HG03457 (cell line): ENCODE results near the gene POLE3.
A peak's percentile ranks its signal among the peaks of the same experiment; 100 is the strongest.
"Not testable (repeated sequence)": the region's sequence is repeated elsewhere in the genome, so short reads cannot be mapped to it uniquely, and the experiment has no call there.

Experiments
- ATAC-seq: cut with Tn5 transposase; IDR thresholded peaks from one replicate; pipeline ENCODE4 v1.9.1; 2021; ENCODE audit warnings: moderate number of reproducible peaks; ENCODE audit not compliant: unreplicated experiment

POLE3 gene

DNA sequence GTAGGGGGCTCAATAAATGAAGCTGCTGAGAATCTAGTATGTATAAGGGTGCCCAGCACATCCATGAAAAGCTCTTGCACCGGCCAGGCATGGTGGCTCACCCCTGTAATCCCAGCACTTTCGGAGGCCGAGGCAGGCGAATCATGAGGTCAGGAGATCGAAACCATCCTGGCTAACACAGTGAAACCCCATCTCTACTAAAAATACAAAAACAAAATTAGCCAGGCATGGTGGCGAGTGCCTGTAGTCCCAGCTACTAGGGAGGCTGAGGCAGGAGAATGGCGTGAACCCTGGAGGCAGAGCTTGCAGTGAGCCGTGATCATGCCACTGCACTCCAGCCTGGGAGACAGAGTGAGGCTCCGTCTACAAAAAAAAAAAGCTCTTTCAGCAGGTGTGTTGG, 4.1 kb downstream of the POLE3 start:
- ATAC-seq: not testable (repeated sequence)

DNA sequence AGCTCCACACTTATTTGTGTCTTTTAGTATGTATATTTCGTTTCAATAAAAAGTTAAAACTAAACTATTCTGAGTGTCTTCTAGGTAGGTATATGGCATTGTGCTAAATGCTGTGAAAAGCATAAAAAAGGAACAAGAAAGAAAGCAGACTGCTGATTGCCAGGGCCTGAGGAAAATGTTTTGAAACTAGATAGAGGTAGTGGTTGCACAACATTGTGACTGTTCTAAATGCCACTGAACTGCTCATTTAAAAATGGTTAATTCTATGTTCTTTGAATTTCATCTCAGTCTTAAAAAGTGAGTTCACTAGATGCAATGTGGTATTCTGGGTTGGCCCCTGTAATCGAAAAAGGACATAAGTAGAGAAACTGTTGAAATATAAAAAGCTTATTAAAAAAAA, 6.8 kb downstream of the POLE3 start:
- ATAC-seq: no peak

DNA sequence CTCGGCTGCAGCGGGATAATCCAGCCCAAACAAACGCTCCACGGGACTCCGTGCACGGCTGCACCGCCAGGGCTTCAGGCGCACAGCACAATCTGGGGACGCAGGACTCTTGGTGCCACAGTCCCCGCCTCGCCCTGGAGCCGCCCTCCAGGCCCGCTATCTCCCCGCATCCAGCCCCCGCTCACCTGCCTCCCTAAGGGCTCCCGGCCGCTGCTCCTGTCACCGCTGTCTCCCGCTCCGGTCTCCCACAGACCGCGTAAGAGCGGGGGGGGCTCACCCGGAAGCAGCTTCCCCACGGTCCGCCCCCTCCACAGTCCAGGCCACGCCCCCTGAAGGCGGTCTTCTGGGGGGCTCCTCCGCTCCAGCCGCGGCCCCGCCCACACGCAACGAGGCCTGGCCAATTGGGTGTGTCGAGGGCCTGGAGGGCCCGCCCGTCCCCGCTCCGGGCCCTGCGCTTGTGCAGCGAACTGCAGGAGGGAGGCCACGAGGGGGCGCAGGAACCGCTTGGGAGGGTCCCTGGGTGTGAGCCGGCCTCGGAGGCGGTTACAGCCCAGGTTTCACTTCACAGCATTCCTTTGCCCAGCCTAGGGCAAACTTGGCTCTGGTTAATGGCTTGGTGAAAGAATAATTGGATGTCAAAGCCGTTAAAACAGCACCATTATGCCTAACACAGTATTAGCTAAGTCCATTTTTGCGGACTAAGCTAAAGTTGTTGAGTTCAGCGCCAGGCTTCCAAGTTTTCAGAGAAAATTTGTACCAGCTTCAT, 9.3 kb downstream of the POLE3 start, which contains the start of gene ALAD:
Gene ALAD (minus strand): TSS at position 258 of the 766 bp plus-strand sequence. CDS start 7,725 bp downstream, outside the sequence.
- peak; percentile 96 for ATAC-seq

DNA sequence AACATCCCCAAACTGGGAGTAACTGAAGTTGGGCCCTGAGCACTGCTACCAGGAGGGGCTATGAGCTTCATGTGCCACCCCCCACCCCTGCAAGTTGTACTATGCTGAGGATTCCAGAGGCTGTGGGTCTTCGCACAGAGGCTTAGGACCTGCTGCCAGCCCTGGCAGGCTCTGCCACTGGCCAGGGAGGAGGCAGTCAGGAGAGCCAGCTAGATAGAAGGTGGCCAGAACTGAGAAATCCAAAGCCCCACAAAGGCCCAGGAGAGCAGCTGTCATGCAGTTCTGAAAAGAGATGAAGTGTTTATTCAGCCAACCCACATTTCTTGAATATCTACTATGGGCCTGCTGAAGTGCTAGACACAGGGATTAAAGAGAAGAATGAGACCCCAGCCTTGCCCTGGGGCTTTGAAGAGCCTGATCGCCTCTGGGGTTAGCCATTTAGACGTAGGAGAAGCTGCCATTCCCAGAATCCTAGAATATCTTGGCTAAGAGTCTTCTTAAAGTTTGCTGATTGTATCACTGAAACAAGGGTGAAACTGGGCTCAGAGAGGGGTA, 10.8 kb downstream of the POLE3 start:
- ATAC-seq: no peak

DNA sequence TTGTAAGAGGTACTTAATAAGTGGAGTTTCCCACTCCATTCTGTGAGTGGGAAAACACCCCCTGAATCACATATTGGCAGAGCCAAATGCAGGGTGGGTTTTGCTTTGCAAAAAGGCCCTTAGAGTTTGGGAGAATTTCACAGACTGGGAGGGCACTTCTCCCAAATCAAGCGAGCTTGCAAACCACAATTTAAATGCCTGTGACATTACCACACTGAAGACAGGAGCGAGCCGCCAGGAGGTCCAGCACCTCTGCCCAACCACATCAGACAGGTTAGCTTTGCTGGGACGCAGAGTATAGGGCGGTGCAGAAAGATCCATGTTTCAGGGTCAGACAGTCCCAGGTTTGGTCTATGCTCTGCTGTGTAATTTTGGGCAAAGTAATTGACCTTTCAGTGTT, 11.7 kb downstream of the POLE3 start:
- ATAC-seq: no peak

DNA sequence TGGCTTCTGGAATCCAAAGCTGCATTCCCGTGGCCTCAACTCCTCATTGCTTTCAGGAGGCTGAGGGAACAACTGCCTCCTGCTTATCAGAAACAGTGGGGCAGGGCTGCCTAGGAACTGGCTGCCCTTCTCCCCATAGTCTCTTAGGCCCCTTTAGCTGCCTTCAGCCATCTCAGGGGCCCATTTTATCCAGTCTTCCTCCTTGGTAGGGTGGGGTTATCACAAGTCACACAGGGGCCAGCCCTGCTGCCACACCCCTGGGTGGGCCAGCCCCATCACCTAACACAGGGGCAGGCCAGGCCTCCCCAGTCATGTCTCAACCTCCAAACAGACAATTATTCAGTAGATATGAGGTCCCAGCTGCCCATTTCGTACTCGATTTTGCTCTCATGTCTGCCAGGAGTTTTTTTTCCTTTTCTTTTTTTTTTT, 13.3 kb downstream of the POLE3 start:
- ATAC-seq: no peak

DNA sequence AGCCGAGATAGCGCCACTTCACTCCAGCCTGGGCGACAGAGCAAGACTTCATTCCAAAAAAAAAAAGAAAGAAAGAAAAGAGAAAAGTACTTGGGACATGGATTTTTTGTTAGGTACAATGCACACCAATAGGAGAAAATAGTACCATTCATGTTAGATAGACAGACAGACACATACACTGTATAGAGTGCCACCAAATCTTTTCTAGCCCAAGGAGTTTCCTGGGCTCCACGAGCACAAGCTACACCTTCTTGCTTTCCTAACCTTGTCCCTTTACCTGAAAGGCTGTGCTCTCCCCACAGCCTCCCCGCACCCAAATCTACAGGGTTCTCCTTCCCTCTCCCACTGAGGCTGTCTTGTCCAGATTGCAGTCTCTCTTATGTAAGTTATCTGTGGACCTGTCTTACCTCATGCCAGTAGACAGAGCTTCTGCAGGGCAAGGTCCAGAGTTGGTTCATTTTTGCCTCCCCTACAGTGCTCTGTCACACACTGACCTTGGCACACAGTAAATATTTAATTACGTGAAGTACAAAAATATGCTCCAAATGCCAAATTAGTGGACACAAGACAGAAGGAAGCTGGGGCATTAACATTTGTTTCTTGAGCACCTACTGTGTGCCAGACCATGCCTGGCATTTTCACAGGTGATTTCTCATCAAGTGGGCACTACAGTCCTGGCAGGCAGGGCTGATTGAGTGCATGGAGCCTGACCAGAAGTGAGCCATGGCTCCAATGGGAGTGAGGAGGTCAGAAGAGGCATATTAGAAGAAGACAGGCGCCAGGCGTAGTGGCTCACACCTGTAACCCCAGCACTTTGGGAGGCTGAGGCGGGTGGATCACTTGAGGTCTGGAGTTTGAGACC, 15.2 kb downstream of the POLE3 start:
- no peak for ATAC-seq

DNA sequence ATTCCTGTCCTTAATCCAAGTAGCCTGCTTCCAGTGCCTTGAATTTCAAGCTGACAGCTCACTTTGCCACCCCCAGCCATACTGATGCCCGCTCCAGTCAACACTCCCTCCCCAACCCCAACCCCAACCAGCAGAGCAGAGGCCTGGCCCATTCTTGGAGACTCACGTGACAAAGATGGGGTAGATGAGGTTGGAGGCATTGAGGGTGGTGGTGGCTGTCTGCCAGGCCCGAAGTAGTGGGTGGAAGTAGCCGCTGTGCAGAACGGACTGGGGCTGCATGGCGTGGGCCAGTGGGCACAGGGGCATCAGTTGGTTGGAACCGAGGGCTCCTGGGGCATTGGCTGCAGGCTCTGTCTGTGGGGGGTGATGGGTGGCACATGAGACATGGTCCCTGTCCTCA, 17.2 kb downstream of the POLE3 start:
- ATAC-seq: no peak

DNA sequence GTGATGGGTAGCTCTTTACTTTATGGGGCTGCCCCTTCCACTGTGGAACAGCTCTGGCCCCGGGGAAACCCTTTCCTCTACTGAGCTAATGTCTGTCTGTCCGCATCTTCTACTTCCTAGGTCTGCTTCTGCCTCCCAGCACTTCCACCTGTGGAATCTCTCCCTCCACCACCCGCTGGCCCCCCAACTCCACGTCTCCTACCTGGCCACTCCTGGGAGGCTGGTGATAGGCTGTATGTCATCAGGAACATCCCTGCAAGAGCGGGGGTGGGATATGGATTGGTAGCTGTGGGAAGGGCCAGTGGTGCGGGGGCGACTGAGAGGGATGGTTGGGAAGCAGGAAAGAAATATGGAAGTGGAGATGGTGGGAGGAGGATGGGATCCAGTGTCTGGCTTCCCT, 18.6 kb downstream of the POLE3 start:
- no peak for ATAC-seq

DNA sequence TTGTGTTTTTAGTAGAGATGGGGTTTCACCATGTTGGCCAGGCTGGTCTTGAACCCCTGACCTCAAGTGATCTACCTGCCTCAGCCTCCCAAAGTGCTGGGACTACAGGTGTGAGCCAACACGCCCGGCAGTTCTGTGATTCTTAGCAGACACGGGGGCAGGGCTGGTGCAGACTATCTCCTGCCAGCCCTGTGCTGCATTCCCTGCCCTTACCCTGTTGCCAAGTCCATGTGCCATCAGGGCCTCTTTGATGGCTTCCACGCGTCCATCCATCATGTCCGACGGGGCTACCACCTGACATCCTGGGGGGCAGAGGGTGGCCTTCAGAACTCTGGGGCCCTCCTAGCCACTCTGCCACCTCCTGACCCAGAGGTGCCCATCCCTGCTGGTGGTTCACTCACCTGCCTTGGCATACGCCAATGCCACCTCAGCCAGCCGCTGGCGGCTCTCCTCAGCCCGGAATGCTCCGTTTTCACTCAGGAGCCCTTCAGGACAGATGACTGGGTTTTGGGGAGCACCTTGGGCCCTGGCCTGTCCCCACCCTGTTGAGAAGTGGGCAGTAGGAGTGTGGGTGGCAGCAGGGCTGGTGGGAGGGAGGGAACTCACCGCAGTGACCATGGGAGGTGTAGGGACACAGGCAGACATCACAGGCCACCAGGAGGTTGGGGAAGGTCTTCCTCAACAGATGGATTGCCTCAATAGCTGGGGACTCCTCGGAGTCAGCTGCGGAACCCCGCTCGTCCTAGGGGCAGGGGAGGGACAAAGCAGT, 20.1 kb downstream of the POLE3 start:
- ATAC-seq: no peak

DNA sequence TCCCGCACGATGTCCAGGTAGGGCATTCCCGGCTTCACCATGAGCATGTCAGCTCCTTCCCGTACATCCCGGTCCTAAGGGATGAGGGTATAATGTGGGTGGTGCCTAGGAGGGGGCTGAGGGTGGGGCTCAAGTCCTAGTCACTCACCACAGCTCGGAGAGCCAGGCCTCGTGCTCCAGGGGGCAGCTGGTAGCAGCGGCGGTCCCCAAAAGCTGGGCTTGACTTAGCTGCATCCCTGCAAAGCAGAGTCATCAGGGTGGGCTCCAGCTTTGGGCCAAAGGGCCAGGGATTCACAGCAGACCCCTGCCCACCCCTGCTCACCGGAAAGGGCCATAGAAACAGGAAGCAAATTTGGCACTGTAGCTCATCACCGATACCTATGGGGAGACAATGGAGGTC, 21.0 kb downstream of the POLE3 start:
- ATAC-seq: no peak

DNA sequence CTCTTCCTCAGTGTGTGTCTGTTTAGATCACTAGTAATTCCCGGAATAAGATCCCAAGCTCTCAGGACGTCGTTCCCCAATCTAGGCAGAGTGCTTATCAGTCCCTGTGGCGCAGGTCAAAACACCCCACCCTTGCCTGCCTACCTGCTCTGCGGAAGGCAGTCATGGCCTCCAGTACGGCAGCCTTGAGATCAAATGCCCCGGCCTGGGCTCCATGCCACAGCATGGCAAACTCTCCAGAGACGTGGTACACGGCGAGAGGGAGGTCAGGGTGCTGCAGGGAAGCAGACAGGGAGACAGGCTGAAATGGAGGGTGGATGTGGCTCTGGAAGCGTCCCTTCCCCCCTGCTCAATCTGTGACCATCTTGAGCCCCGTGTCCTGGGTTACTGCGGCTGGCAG, 21.6 kb downstream of the POLE3 start:
- no peak for ATAC-seq

DNA sequence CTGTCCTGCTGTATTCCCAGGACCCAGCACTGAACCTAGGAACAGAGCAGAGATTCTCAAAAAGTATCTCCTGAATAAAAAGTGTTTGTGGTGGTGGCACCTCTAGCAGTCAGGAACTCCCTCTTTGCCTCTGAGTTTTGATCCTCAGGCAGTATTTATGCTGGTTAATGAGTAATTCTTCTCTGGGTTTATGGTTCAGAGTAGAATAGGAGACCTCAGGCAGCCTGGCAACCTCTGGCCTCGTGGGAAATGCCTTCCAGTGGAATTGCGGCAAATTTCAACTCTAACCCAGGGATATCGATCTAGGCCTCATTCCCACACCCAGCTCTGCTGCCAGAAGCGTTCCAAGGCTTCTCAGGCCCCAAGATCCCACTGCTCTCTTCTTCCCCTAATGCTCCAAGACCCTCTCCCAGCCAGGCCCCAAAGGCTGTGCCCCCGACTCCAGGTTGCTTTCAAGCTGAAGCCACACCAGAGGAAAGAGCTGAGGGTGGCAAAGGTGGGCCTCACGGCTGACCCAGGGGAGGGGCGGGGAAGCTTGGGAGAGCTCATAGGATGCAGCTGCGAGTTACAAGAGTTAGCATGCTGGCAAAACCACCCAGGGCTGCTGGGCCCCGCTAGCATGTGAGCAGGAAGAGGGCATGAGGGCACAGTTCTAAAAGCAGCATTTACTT, 22.8 kb downstream of the POLE3 start:
- ATAC-seq: no peak

DNA sequence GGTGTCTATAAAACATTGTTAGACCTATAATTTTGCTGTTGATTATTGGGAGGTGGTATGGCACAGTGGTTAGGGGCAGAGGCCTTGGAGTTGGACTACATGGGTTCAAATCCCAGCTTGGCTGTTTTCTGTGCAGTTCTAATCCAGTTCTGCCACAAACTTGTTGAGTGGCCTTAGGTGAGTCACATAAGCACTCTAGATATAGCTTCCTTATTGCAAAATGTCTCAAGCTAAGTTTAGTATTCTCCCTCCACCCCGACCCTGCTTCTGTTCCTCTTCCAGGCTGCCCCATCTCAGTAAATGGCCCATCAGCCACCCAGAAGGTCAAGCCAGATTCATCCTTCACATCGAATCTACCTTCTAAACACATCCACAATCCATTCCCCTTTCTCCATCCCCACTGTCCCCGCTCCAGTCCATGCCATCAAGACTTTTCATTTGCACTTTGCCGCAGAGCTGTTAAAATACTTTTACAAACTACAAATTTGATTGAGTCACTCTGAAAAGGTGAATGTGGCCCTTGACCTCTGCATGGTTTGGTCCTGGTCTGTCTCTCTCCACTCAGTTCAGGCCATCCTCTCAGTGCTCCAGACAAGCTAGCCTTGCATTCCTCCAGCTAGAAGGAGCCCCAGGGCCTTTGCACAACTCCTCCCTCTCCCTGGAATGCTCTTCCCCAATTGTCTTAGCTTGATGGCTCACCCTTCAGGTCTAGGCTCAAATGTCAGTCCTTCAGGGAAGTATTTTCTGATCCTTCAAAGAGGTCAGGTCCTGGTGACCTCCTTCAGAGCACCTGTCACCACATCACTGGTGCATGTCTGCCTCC, 23.7 kb downstream of the POLE3 start:
- ATAC-seq: no peak

DNA sequence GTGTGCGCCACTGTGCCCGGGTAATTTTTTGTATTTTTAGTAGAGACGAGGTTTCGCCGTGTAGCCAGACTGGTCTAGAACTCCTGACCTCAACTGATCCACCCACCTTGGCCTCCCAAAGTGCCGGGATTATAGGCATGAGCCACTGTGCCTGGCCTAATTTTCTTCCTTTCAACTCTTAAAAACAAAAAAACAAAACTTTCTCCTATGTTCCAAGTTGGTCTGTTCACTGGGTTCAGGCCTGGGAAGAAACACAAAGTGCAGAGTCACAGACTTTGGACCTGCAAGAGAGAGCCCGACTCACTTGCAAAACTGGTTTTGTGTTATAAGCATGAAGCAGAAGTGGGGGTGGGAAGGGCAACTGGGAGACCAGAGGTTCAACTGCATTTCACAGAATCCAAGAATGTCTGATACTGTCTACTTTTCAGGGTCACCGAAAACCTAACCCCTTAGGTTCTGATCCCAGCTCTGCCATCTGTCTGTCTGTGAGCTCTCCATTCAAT, 28.5 kb downstream of the POLE3 start:
- ATAC-seq: no peak

DNA sequence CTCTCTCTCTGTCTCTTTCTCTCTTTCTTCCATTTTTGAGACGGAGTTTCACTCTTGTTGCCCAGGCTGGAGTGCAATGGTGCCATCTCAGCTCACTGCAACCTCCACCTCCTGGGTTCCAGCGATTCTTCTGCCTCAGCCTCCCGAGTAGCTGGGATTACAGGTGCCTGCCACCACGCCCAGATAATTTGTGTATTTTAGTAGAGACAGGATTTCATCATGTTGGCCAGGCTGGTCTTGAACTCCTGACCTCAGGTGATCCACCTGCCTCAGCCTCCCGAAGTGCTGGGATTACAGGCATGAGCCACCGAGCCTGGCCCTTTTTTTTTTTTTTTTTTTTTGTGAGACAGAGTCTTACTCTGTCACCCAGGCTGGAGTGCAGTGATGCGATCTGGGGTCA, 29.0 kb downstream of the POLE3 start:
- not testable (repeated sequence) for ATAC-seq

DNA sequence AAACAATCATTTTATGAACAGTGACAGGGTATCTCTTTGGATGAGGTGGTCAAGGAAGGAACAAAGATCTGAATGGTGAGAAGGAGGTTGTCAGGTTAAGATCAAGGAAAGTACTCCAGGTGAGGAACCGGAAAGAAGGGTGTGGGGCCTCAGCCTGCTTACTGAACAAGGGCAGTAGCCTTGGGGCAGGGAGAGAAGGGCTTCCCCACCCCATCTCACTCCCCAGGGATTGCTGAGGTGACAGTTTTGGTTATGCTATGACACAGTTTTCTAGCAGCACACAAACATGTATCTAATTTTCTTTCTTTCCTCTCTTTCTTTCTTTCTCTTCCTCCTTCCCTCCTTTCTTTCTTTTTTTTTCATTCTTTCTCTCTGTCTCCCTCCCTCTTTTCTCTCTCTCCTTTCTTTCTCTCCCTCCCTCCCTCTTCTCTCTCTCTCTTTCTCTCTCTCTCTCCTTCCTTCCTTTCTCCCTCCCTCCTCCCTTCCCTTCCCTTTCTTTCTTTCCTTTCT, 29.6 kb downstream of the POLE3 start:
- no peak for ATAC-seq

DNA sequence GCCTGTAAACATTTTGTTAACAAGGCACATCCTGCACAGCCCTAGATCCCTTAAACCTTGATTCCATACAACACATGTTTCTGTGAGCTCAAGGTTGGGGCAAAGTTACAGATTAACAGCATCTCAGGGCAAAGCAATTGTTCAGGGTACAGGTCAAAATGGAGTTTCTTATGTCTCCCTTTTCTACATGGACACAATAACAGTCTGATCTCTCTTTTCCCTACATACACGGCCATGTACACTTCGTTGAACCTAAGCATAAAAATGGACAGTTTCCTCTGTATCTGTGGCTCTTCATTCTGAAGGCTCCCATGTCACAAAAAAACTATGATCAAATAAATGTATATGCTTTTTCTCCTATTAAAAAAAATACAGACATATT, 30.7 kb downstream of the POLE3 start:
- not testable (repeated sequence) for ATAC-seq
